Frontal cortex (tissue), 4 donors: ENCODE data around the gene LOXL1. TPM values are rescaled to one million over a fixed set of nuclear protein-coding genes. Genes with fewer than 3 reads are reported as not detected.
A peak's percentile ranks its signal among the peaks of the same experiment; 100 is the strongest.

Experiments used
- DNase-seq, 2 donors: peaks; one replicate each; pipeline ENCODE4 v3.0.0; 2012; ENCODE audit warnings: low spot score in 2 of 2
- FAIRE-seq: peaks from 2 replicates; lab custom pipeline; 2012; peaks lifted over from hg19 to GRCh38; lab: Jason Lieb, UNC
- total RNA-seq: library from RNA; depleted of rRNA; stranded (reverse); fragments of >200 nt; gene quantifications from one replicate; pipeline ENCODE4 v1.2.3, GENCODE V29; 2014
- donor health status: control.
- donor health status: control.
- donor health status: control.

Gene LOXL1
- total RNA-seq, 1 donor from 2014 or later, result 2.4 TPM

- FAIRE-seq (no peak), DNase-seq (no peak)
Observed at GRCh38 chr15:73988445-73988969, 62.2 kb downstream of the LOXL1 start.

- FAIRE-seq (no peak), DNase-seq (no peak)
Observed at GRCh38 chr15:73989001-73989798, 62.9 kb downstream of the LOXL1 start.

GRCh38 chr15:73990250-73991005 is 64.2 kb downstream of the LOXL1 start:
- no peak for FAIRE-seq
- no peak for DNase-seq

- DNase-seq, result peak; percentile 51 to 57
- no peak for FAIRE-seq
Observed at GRCh38 chr15:73991260-73991659, 65.0 kb downstream of the LOXL1 start.

GRCh38 chr15:73991726-73992593 is 65.7 kb downstream of the LOXL1 start, which contains the start of gene STOML1:
Gene STOML1 (minus strand): TSS chr15:73992295. CDS start chr15:73992223, 72 bp downstream.
- no peak for FAIRE-seq
- DNase-seq, result peak; percentile 95 to 96

GRCh38 chr15:73992594-73992898 is 66.3 kb downstream of the LOXL1 start:
- DNase-seq (no peak), FAIRE-seq (no peak)

- no peak for FAIRE-seq
- DNase-seq, result no peak
Observed at GRCh38 chr15:73993211-73993994, 67.1 kb downstream of the LOXL1 start.

GRCh38 chr15:73994413-73994883 is 68.2 kb downstream of the LOXL1 start, which contains the start of gene PML:
Gene PML (plus strand): TSS chr15:73994716. CDS start chr15:73994813, 97 bp downstream.
- no peak for FAIRE-seq
- DNase-seq, result peak; percentile 92 to 95

GRCh38 chr15:73994912-73995622 is 68.8 kb downstream of the LOXL1 start:
- FAIRE-seq (no peak), DNase-seq (no peak)

GRCh38 chr15:73996267-73996666 is 70.0 kb downstream of the LOXL1 start:
- FAIRE-seq (no peak), DNase-seq (no peak)

GRCh38 chr15:73996939-73997338 is 70.7 kb downstream of the LOXL1 start:
- FAIRE-seq (no peak), DNase-seq (no peak)

- DNase-seq, result no peak
- FAIRE-seq, result no peak
Observed at GRCh38 chr15:73997986-73998385, 71.7 kb downstream of the LOXL1 start.

Other genes starting within 250 kb of the LOXL1 start
- 24.9 TPM for gene CD276, start 242.1 kb upstream of the LOXL1 start, total RNA-seq
- 26.1 TPM for gene INSYN1, start 173.1 kb upstream of the LOXL1 start, total RNA-seq
- not detected for gene TBC1D21, start 52.9 kb upstream of the LOXL1 start, total RNA-seq
- gene STOML1, start 65.8 kb downstream of the LOXL1 start, total RNA-seq, result 24.1 TPM
- 3.7 TPM for gene PML, start 68.3 kb downstream of the LOXL1 start, total RNA-seq
- under 0.01 TPM for gene GOLGA6A, start 156.1 kb downstream of the LOXL1 start, total RNA-seq
- 113 TPM for gene ISLR2, start 204.1 kb downstream of the LOXL1 start, total RNA-seq
- gene ISLR, start 247.2 kb downstream of the LOXL1 start, total RNA-seq, result 12.6 TPM